HepG2 (cell line): ENCODE measurements around the gene SLC17A8. TPM values are rescaled to one million over a fixed set of nuclear protein-coding genes. Genes with fewer than 3 reads are reported as not detected.

ENCODE experiments used
- ARNT ChIP-seq: fragments of 450-650 bp; IDR thresholded peaks from 2 replicates; pipeline ENCODE4 v1.6.1; 2017
- BHLHE40 ChIP-seq: IDR thresholded peaks from 2 replicates; pipeline ENCODE4 v1.6.1; 2011; ENCODE audit warnings: low read length, improper control_type of control experiment
- FOXK1 ChIP-seq: sonication (generic); formaldehyde crosslinking; IDR thresholded peaks from 2 replicates; pipeline ENCODE4 v1.4.0; 2020; ENCODE audit warnings: low read depth, missing genetic modification reagents, borderline replicate concordance
- REXO4 ChIP-seq: sonication (generic); formaldehyde crosslinking; IDR thresholded peaks from 2 replicates; pipeline ENCODE4 v1.8.0; 2022; ENCODE audit warnings: missing genetic modification reagents, mild to moderate bottlenecking, borderline replicate concordance
- SRSF4 ChIP-seq: fragments of 200-400 bp; formaldehyde crosslinking; IDR thresholded peaks from one replicate; pipeline ENCODE4 v1.6.1; 2018; ENCODE audit warnings: mild to moderate bottlenecking, low read depth, low read length, moderate library complexity; ENCODE audit not compliant: poor library complexity, severe bottlenecking
- XBP1 ChIP-seq: sonication (generic); formaldehyde crosslinking; IDR thresholded peaks from 2 replicates; pipeline ENCODE4 v1.5.0; 2020; ENCODE audit warnings: missing genetic modification reagents
- ZFP36L1 ChIP-seq: sonication (generic); formaldehyde crosslinking; IDR thresholded peaks from 2 replicates; pipeline ENCODE4 v1.8.0; 2022; ENCODE audit warnings: mild to moderate bottlenecking, missing genetic modification reagents, moderate library complexity
- ZFY ChIP-seq: sonication (generic); formaldehyde crosslinking; IDR thresholded peaks from 2 replicates; pipeline ENCODE4 v1.4.0; 2020; ENCODE audit warnings: missing genetic modification reagents
- ZNF367 ChIP-seq: sonication (generic); formaldehyde crosslinking; IDR thresholded peaks from 2 replicates; pipeline ENCODE4 v1.4.0; 2020; ENCODE audit warnings: missing genetic modification reagents, borderline replicate concordance
- ZNF839 ChIP-seq: sonication (generic); formaldehyde crosslinking; IDR thresholded peaks from 2 replicates; pipeline ENCODE4 v1.4.0; 2020; ENCODE audit warnings: missing genetic modification reagents, mild to moderate bottlenecking, borderline replicate concordance
- polyA plus RNA-seq, 8 experiments: library from polyadenylated mRNA; depleted of rRNA in 3 of 8; stranded (reverse) in 7 of 8; unstranded in 1 of 8; fragments of >200 nt; fragmentation: Illumina TruSeq in 4 of 8; extraction: Trizol in 4 of 8; gene quantifications; 2 replicates each; pipeline versions ENCODE4 v1.2.1 to v1.2.3, GENCODE V29; 2011 to 2016; ENCODE audit warnings: low read depth in 4 of 8, missing spikeins in 1 of 8, mixed read lengths in 1 of 8; ENCODE audit not compliant: insufficient read depth in 1 of 8
- total RNA-seq, 5 experiments: library from RNA; depleted of rRNA; stranded (reverse); fragments of >200 nt; fragmentation: Illumina TruSeq; extraction: Trizol; gene quantifications; 2 replicates each; pipeline ENCODE4 v1.2.3, GENCODE V29; 2016; ENCODE audit warnings: low read depth in 1 of 5
- TF ChIP-seq, protein P1 (sequence below): sonication (generic); formaldehyde crosslinking; IDR thresholded peaks from 2 replicates; pipeline ENCODE4 v1.4.0; 2020; ENCODE audit warnings: missing genetic modification reagents
- TF ChIP-seq, protein P2 (sequence below): sonication (generic); formaldehyde crosslinking; IDR thresholded peaks from 2 replicates; pipeline ENCODE4 v1.8.1; 2023; ENCODE audit warnings: mild to moderate bottlenecking, missing genetic modification reagents
- TF ChIP-seq, protein P3 (sequence below): sonication (generic); IDR thresholded peaks from 2 replicates; pipeline ENCODE4 v1.6.1; 2016; ENCODE audit warnings: low read depth, borderline replicate concordance
- TF ChIP-seq, protein P4 (sequence below): sonication (generic); formaldehyde crosslinking; IDR thresholded peaks from 2 replicates; pipeline ENCODE4 v1.5.0; 2020; ENCODE audit warnings: mild to moderate bottlenecking, missing genetic modification reagents

SLC17A8 gene
- total and polyA plus RNA-seq, 2 of the 13 experiments (the other 11 are each of a cell fraction or from before 2014, with no cell fraction given) = 0.07 to 0.15 TPM

DNA sequence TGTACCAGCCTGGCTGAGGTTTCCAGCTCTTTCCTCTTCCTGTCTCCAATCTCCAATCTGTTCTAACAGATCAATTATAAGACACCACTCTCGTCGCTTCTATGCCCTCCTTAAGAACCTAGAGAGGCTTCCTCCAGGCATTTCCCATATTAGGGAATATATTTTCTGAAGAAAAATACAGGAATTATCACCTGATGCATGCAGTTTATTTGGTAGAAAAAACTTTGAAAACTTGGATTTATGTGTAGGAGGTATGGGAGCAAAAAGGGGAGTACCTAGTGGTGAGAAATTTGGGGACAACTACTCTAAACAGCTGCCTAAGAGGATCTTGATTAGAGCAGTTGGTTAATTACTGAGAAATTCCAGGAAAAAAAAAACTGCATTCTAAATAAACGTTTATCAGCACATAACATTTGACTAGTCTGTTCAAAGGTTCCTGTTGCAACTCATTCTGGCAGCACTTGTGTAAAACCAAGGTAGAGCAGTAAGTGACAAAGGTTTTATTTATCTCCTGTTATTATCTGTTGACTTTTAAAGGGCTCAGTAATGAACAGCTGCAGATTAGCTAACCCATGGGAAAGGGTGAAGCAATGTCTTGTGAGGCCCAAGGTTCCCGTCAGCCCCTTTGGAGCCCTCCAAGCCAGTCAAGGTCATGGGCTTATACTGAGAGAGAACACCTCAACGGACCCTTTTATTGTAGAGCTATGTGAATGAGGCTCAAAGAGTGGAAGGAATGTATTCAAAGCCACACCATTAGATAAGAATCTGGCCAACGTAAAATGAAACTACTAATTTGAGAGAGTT is 80.4 kb downstream of the SLC17A8 start (continued):
- TF ChIP-seq, protein P1, sequence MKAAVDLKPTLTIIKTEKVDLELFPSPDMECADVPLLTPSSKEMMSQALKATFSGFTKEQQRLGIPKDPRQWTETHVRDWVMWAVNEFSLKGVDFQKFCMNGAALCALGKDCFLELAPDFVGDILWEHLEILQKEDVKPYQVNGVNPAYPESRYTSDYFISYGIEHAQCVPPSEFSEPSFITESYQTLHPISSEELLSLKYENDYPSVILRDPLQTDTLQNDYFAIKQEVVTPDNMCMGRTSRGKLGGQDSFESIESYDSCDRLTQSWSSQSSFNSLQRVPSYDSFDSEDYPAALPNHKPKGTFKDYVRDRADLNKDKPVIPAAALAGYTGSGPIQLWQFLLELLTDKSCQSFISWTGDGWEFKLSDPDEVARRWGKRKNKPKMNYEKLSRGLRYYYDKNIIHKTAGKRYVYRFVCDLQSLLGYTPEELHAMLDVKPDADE (CRISPR knock-in tag) = no peak
- TF ChIP-seq REXO4 (no peak), ZNF839 (CRISPR knock-in tag) (no peak), ARNT (no peak), BHLHE40 (peak; percentile 69), XBP1 (CRISPR knock-in tag) (no peak), ZFP36L1 (peak; percentile 31; the same call in 1 of the 2 replicates), SRSF4 (no peak), ZFY (CRISPR knock-in tag) (no peak; the same call in 1 of the 2 replicates), FOXK1 (peak; percentile 90; the same call in 1 of the 2 replicates), ZNF367 (CRISPR knock-in tag) (peak; percentile 88; the same call in 1 of the 2 replicates)
- TF ChIP-seq, protein P2, sequence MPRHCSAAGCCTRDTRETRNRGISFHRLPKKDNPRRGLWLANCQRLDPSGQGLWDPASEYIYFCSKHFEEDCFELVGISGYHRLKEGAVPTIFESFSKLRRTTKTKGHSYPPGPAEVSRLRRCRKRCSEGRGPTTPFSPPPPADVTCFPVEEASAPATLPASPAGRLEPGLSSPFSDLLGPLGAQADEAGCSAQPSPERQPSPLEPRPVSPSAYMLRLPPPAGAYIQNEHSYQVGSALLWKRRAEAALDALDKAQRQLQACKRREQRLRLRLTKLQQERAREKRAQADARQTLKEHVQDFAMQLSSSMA (CRISPR knock-in tag) = no peak
- TF ChIP-seq, protein P3, sequence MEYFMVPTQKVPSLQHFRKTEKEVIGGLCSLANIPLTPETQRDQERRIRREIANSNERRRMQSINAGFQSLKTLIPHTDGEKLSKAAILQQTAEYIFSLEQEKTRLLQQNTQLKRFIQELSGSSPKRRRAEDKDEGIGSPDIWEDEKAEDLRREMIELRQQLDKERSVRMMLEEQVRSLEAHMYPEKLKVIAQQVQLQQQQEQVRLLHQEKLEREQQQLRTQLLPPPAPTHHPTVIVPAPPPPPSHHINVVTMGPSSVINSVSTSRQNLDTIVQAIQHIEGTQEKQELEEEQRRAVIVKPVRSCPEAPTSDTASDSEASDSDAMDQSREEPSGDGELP = peak; percentile 97
- TF ChIP-seq, protein P4, sequence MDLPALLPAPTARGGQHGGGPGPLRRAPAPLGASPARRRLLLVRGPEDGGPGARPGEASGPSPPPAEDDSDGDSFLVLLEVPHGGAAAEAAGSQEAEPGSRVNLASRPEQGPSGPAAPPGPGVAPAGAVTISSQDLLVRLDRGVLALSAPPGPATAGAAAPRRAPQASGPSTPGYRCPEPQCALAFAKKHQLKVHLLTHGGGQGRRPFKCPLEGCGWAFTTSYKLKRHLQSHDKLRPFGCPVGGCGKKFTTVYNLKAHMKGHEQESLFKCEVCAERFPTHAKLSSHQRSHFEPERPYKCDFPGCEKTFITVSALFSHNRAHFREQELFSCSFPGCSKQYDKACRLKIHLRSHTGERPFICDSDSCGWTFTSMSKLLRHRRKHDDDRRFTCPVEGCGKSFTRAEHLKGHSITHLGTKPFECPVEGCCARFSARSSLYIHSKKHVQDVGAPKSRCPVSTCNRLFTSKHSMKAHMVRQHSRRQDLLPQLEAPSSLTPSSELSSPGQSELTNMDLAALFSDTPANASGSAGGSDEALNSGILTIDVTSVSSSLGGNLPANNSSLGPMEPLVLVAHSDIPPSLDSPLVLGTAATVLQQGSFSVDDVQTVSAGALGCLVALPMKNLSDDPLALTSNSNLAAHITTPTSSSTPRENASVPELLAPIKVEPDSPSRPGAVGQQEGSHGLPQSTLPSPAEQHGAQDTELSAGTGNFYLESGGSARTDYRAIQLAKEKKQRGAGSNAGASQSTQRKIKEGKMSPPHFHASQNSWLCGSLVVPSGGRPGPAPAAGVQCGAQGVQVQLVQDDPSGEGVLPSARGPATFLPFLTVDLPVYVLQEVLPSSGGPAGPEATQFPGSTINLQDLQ (CRISPR knock-in tag) = no peak
